Pons (tissue), 1 donor: Measurements from ENCODE around the gene P2RX1.
A peak's percentile ranks its signal among the peaks of the same experiment; 100 is the strongest.

ENCODE experiments used
- DNase-seq: peaks from one replicate; pipeline ENCODE4 v3.0.0-alpha.2; 2016; ENCODE audit warnings: low spot score

P2RX1 gene

DNA sequence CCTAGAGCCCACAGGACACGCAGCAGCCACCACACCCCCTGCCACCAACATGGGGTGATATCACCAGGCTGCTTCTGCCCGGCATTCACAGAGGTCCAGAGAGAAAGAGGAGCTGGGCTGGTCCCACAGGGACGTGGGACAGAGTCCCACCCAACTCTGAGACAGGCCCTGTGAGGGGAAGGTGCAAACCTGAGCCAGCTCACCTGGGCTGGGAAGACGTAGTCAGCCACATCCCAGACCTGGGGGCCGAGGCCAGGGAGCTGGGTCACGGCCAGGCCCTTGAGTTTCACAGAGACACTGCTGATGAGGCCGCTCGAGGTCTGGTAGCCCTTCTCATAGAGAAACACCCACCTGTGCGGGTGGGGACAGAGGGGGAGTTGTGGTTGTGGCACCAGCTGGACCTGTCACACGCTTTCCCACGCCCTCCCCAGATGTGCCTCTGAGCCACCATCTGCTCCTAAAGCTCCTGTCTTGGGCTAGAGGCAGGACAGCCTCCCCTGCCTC, 11.2 kb downstream of the P2RX1 start:
- no peak for DNase-seq

DNA sequence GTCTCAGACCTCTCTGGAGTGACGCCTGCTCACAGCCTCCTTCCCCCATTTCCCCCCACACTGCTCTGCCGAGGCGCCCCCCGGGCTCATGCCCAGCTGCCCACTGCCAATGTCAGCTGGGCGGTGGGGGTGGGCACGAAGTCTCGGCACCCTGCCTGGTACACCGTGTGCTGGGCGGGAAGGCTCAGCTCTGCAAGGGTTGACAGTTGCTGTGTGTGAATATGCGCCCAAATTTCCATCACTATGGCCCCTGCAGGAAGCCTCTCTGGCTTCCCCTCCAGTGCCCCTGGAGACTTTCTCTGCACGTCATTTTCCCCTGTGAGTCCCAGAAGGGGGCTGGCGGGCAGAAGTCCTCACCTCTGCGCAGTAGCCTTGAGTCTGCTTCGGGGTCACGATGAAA, 11.8 kb downstream of the P2RX1 start:
- DNase-seq: no peak

DNA sequence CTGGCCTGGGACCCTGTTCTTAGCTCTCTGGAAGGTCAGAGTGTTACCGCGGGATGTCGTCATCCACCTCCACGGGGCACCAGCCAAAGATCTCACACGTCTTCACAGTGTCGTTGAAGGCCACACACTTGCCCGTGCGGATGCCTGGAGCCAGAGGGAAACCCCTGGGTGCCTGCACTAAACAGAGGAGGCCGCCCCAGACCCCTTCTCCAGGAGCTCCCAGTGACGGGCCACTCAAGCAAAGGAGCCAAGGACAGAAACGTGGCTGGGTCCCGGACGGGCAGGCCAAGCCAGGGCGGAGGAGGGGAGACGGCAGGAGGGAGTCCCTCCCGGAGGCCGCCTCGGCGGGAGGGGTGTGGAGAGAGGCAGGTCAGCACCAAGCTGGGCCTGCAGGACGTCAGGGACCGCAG, 12.4 kb downstream of the P2RX1 start:
- DNase-seq: no peak

DNA sequence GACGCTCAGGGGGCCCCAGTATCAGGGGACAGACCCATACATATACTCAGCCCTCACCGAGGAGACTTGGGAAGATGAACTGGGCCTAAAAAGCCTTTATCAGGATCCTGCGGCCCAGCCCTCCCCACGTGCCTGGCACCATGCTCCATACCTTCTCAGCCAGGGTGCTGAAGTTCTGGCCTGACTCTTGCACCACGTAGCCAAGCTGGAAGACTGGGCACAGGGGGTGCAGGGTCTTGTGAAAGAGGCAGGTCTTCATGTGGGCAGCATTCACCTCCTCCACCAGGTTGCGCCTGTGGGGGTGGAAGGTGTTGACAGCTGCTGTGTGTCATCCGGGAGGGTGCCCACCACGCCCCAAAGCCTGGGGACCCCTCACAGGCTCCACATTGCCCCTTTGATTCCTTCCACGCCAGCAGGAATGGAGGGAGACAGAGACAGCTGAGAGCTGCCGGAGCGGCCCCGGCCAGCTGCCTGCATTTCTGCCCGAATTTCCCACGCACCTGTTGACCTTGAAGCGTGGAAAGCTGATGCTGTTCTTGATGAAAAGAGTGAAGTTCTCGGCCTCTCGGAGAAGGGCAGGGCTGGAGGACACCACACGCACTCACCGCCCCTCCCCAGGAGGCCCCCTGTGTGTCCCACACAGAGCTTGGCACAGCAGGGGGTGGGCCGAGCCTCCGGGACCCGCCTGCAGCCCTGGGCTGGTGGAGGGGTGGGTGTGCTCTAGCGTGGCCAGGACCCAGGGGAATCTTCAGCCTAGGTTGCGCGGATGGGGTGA, 13.0 kb downstream of the P2RX1 start:
- DNase-seq: no peak

DNA sequence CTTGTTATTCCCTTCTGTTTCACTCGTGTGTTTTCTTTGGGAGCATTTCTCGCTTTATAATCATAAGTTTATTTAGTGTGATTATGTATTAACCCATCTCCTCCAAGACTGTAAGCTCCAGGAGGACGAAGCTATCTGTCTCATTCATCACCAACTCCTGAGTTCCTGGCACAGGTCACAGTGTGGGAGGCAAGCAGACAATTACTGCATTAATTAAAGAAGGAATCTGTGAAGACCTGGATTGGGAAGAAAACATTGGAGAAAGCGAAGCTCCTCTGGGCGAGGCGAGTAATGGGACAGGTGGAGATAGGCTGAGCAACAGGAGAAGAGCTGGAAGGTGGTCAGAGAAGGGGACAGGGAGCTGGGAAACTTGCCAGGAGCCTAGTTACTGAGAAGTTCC, 15.6 kb downstream of the P2RX1 start:
- DNase-seq: no peak

DNA sequence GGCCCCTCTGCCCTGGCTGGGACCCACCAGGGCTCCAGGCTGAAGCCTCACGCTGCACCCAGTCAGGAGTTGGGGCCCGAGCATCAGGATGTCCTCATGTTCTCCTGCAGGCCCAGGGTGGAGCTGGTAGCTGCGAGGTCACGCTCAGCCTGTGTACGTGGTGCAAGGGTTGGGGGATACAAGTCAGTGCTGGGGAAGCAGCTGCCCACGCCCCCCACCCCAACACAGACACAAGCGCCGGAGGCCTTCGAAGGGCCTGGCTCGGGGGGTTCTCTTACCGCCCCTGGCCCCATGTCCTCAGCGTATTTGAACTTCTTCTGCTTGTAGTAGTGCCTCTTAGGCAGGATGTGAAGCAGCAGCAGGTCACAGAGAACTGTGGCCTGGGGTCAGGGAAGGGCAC, 18.5 kb downstream of the P2RX1 start:
- DNase-seq: no peak

DNA sequence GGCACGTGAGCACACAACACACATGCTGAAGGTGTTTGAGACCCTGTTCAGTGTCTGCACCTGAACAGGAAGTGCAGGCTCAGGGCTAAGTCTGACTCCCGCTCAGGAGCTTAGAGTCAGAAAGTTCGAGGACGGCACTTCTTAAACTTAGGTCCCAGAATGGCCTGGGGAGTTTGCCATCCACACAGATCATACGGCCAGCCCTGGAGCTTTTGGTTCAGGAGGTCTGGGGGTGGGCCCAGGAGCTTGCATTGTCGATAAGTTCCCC, 19.4 kb downstream of the P2RX1 start:
- no peak for DNase-seq

DNA sequence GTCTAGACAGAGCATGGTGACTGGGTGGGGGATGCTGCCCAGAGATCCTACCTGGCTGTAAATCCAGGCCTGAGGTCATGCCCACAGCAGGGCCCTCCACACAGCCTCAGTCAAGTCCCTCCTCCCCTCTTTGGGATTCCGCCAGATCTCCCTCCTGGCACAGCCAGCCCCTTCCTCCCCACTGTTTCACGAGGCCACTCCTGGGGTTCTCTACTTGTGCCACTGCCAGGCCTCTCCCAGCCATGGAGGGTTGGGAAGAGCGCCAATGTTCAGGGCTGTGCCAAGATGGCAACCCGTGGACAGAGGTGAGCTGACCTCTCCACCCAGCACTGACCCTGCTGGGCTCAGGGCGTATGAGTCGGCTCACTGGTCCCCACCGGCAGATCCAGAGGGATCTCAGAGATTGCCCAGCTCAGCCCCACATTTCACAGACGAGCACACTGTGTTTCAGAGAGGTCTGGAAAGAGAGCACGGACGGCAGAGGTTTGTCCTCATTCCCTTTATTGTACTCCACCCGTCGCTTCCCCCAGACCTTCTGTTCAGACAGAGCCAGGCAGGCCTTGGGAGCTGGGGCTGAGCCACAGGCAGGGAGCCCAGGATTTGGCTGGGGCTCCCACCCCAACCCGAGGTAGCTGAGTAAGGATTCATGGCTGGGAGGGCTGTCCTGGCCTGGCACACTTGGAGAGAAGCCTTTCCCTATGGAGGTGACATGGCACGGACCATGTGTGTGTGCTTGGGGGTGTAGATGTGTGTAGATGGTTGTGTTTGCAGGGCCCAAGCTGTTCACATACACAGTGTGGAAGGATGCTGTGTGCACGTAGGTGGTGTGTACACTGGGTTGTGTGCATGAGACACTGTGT, 19.9 kb downstream of the P2RX1 start:
- DNase-seq: no peak

DNA sequence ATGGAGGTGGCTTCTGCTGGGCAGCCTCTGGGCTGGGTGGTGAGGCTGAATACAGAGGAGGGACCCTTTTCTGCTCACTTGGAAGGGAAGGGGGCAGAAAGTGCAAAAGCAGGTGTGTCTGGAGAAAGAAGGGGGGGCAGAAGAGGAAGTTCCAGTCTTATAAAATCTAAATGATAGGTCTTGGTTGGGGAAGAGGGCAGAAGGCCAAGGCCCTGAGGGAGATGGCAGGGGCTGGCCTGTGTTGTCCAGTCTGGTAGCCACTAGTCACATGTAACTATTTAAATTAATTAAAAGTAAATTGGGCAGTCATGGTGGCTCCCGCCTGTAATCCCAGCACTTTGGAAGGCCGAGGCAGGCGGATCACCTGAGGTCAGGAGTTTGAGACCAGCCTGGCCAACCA, 20.9 kb downstream of the P2RX1 start:
- DNase-seq: no peak

DNA sequence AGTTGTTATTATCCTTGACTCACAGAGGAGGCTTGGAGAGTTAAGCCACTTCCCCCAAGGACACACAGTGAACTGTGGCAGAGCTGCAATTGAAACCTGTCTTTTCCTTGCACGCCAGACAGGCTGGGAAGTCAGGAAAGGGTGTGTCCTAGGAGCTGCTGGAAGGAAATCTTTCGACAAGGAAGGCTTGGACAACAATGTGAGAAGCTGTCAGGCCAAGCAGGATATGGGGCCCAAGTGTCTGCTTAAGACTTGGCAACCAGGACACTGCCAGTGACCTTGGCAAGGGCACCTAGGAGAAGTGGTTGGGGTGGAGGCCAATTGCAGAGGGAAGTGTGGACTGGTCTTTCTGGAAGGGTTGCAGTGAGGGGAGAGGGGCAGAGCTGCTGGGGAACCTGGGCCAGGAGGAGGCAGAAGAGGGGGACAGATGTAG, 21.3 kb downstream of the P2RX1 start:
- no peak for DNase-seq

DNA sequence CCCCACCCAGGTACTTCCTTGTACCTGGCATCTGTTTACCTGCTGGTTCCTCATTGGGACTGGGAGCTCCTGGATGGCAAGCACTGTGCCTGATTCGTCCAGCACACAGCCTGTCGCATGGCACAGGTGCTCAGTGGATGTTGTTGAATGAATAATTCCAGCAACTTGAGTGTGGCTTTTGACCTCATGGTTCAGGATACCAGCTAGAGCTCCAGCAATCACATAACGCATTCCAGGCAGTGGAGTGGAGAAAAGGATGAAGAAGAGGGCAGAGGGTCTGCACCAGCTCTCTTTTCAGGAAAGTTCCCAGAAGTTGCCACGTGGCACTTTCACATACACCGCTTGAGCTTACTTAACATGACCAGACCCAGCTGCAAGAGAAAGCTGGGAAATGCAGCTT, 22.1 kb downstream of the P2RX1 start:
- no peak for DNase-seq

DNA sequence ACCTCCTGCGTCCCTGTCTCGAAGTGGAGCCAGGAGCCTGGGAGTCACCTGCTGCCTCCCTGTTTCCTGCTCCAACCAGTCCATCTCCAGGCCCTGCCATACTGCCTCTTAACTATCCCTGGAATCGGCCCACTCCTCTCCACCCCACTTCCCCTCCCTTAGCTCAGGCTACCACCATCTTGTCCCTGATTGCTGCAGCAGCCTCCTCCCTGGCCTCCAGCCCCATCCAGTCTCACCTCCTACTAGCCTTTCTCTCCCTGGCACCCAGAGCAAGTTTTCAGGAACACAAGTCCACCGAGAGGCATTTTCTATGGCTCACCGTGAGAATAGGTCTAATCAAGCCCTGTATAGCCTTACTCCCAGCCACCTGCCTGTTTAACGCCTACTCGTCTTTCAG, 22.5 kb downstream of the P2RX1 start:
- DNase-seq: no peak

DNA sequence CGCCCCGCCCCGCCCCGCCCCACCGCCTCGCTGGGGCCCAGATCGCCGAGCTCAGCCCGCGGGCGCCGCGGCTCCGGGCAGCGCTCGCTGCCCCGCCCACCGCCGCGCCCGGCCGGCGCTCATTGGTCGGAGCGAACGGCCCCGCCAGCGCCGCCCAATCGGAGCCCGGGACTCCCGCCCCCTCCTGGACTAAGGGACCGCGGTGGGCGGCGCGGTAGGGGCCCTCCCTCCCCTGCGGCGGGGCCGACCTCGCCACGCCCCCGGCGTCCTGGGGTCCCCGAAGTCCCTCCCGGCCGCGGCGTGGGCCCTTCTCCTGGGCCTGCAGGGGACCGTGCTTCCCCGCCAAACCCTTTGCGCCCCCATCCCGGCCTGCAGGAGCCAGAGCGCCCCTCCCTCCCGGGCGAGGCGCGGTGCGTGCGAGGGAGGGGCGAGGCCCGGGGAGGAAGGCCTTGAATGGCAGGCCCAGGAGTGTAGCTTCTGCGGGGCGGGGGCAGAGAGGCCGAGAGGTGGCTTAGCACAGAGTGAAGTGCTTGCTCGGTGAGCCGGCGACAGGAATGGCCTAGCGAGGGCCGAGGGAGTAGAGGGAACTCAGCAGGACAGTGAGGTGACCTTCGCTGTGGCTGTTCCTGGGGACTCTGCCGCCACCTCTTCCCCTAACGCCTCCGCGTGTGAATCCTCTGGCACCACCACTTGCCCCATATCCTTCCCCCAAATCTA, 23.1 kb downstream of the P2RX1 start, which contains the start of gene CAMKK1:
Gene CAMKK1, minus strand, starts transcription at position 51 of the 717 bp plus-strand sequence. CDS start 7,366 bp downstream, outside the sequence.
- peak; percentile 63 for DNase-seq

DNA sequence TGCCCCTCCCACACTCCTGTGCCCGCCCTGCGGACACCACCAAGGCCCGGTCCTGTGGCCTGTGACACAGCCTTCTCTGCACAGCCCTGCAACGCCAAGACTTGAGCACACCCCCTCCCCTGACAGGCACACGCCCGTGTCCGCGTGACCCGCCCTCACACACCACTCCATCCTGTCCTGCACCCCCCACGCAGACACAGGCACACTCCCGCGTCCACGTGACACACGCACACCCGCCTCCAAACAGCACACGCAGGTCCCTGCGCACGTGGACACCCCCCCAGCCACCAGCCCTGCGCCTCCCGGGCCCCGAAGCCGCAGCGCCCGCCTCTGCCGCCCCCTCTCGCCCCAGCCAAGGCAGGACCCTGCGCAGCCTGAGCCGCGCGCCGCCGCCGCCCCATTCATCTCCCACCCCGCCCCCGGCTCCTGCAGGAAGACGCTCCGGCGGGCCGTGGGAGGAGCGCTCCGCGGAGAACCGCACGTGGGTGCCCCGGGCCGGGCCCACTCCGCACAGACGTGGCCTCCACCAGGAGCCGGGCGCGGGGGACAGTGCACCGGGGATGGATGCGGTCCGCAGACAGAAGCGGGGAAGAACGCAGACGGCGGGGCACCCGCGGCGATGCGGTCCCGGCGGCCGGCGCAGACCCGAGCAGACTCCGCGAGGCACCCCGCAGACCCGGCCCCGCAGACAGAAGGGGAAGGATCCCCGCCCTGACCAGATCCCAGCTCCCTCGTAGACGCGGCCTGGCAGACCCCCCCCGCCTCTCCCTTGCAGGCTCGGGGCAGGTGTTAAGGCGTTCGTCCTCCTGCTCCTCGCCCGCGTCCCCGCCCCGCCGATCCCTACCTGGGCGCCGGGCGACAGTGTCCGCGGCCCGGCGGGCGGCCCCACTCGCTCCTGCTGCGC, 23.9 kb downstream of the P2RX1 start:
- peak; percentile 46 for DNase-seq

DNA sequence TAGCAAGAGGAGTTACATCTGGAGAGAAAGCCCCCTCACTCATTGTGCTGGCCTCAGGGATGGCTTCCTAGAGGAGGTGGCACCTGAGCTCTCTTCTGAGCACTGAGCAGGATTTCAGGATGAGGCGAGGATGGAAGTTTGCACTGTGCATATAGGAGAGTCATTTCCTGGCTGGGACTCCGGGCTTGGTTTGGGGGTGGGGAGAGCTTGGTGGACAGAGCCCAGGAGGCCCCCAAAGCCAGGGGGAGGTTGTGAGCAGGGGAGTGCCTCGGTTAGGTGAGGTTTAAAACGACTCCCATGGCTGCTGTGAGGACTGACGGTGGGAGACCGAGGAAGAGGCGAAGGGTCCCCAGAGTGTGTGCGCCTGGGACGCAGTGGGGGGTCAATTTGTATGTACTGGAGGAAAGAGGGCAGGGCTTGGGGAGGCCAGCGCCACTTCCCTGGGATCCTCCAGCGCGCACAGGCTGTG, 24.6 kb downstream of the P2RX1 start:
- no peak for DNase-seq

DNA sequence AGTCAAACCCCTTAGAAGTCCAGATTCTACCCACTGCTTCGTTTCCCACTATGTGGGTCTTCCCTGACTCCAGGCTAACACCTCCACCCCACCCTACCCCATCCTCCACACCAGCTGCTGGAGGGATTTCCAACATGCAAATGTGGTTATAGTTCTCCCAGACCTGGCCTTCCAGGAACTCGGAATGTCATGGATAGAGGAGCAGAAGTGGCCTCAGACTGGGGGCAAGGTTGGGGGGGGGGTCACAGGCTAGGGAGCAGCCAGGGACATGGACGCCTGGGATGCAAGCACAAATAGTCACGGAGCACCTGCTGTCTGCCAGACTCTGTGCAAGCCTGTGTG, 25.4 kb downstream of the P2RX1 start:
- no peak for DNase-seq

DNA sequence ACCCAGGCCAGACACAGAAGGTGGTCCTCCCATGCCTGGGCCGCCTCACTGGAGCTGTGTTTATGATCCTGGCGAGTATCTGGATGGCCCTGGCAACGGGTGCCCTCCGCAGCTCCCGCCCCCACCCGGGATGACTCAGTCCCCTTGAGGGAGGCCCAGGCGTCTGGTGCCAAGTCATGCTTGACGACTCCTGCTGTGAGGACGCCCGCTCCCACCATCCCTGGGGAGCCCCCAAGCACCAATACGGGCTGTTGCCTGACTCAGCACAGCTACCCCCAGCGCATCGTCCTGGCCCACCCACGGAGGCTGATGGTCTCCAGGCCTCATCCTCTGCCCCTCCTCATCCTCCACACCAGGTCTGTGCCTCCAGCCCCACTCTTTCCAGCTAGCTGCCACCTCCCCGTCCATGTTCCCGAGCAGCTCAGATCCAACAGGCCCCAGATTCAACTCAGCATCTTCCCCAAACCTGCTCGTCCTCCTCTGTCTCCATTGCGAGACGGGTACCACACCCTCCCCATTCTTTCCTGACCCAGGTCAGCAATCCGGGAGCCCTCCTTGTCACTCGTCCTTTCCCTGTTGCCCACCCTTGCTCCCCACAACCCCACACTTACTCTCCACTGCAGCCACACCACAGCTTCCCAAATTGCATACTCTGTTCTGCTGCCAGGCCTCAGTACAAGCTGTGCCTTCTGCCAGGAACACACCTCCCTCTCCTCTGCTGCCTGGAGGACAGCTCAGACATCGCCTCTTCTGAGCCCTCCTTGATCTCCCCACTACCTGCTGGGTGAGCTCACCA, 26.0 kb downstream of the P2RX1 start:
- no peak for DNase-seq

DNA sequence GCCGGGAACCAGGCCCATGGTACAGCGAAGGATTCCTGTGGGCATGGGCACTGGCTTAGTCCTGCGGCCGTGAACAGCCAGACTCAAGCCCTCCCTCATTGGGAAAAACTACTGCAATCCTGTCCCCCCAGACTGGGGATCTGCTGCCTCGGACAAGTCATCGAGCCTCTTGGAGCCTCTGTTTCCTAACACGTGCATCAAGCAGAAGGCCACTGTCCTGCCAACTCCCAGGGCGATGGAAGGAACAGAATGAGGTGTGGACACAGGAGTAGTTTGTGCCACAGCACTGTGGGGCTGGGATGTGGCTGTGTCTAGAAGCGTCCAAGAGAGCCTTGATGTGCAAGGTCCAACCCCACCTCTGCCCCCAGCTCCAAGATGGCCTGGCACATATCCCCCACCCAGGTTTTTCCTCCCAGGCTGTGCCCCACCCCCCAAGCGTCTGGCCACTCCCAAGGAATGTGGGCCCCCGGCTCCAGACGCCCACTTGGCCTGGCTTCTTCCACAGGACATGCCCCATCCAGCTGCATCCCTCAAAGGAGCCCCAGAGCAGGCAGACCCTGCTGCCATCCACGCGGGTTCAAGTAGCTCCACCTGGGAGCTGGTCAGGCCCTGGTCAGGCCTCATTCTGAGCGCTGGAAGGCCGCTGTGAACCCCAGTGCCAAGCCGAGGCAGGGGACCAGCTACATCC, 26.8 kb downstream of the P2RX1 start:
- no peak for DNase-seq

DNA sequence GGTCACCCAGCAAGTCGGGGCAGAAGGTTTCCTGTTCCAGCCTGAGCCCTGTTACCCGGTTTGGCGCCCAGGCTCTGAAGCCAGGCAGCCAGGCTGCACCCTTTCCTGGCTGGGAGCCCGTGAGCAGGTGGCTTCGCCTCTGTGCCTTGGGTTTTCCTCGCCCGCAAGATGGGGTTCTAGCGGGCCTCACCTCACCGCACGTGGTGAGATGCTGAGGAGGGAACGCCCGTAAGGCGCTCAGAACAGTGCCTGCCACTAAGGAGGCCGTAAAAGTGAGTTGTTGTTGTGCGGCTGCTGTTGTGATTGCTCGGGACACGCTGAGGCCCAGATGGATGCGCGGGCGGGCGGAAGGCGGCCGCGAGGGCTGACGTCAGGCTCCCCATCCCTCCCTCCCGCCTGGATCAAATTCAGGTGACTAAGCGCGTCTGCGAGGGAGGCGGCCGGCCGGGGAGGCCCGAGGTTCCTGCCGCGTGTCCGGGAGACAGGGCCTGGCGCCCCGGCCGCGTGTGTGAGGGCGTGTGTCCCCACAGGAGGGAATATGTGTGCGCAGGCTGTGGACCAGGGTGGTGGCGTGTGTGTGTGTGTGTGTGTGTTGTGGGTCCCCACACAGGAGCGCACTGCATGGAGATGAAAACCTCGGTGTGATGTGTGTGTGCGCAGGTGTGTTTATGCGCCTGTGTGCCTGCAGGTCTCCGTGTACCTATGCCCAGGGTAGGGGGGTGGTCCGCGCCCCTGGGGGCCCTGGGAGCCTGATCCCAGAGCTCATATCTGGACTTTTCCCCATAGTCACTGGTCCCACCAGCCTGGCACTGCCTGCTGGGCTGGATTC, 27.7 kb downstream of the P2RX1 start:
- DNase-seq: no peak
